ENCODE results near the gene SRRM5.
A peak's percentile ranks its signal among the peaks of the same experiment; 100 is the strongest.

The SRRM5 gene

DNA sequence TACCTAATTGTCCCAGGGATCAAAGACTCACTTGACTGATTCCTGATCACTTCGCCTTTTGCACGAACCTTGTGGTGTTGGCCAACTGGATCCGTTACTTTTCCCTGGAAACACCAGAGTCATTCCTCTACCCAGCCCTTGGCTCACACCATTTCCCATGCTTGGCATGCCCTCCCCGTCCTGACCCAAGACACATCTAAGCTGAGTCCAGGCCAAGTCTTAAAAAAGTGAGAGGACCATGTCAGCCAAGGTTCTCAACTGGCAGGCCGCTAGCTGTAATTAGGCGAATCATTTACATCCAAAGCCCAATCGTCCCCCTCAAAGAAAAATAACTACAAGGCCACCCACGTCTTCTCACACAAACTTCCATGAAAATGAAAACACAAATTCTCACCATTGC, 46.6 kb downstream of the SRRM5 start:
- no peak overlapping the region for H3K27ac ChIP-seq
- TF ChIP-seq, protein P1, sequence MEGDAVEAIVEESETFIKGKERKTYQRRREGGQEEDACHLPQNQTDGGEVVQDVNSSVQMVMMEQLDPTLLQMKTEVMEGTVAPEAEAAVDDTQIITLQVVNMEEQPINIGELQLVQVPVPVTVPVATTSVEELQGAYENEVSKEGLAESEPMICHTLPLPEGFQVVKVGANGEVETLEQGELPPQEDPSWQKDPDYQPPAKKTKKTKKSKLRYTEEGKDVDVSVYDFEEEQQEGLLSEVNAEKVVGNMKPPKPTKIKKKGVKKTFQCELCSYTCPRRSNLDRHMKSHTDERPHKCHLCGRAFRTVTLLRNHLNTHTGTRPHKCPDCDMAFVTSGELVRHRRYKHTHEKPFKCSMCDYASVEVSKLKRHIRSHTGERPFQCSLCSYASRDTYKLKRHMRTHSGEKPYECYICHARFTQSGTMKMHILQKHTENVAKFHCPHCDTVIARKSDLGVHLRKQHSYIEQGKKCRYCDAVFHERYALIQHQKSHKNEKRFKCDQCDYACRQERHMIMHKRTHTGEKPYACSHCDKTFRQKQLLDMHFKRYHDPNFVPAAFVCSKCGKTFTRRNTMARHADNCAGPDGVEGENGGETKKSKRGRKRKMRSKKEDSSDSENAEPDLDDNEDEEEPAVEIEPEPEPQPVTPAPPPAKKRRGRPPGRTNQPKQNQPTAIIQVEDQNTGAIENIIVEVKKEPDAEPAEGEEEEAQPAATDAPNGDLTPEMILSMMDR (conservative IDR thresholded peaks at IDR 0.05), result no peak

DNA sequence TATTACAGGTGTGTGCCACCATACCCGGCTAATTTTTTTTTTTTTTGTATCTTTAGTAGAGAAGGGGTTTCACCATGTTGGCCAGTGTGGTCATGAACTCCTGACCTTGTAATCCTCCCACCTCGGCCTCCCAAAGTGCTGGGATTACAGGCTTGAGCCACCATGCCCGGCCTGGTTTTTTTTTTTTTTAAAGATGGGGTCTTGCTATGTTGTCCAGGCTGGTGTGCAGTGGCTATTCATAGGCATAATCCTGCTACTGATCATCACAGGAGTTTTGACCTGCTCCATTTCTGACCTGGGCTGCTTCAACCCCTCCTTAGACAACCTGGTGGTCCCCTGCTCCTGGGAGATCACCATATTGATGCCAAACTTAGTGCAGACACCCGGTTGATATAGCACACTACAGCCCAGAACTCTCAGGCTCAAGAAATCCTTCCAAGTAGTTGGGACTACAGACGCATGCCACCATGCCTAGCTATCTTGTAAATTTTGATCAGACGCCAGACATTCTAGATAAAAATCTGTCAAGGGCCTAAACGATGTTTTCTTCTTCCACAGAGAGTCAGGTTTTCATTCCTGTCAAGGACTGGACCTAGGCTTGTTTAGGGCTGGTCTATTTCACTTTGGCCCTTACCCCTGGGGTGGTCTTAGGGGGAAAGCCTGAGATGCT, 48.5 kb downstream of the SRRM5 start:
- no peak overlapping the region for H3K27ac ChIP-seq
- TF ChIP-seq, protein P1 (conservative IDR thresholded peaks at IDR 0.05), result no peak

DNA sequence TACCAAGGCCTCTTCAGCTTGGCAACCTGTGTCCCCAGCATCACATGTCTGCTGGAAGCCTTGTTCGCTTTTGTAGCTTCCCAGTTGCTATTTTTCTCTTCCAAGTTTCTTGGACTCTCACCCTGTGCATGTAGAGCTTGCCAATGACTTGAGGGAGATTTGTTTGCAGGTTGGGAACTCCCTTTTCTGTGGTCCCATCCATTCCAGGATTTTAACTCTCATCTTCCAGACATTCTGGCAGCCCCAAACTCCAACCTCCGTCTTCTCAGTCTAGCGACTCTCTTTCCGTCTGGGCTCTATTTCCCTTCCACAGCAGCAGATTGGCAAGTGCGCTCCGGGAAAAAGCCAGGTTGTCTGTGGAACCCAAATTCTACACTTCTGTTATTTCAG, 49.1 kb downstream of the SRRM5 start:
- TF ChIP-seq, protein P1 (conservative IDR thresholded peaks at IDR 0.05), result no peak
- H3K27ac ChIP-seq, result no peak overlapping the region

DNA sequence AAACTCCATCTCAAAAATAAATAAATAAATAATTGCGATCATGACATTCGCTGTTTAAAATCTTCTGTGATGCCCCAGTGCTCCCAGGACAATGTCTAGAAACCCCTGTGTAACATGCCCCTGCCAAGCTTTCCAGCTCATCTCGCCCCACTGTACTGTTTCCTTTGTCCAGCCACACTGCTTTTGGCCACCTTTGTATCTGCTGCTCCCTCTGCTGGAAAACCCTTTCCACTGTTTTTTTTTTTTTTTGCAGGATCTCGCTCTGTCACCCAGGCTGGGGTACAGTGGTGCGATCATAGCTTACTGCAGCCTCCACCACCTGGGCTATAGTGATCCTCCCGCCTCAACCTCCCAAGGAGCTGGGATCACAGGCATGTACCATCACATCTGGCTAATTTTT, 50.6 kb downstream of the SRRM5 start:
- no peak overlapping the region for H3K27ac ChIP-seq
- TF ChIP-seq, protein P1 (conservative IDR thresholded peaks at IDR 0.05), result peak; percentile 60

DNA sequence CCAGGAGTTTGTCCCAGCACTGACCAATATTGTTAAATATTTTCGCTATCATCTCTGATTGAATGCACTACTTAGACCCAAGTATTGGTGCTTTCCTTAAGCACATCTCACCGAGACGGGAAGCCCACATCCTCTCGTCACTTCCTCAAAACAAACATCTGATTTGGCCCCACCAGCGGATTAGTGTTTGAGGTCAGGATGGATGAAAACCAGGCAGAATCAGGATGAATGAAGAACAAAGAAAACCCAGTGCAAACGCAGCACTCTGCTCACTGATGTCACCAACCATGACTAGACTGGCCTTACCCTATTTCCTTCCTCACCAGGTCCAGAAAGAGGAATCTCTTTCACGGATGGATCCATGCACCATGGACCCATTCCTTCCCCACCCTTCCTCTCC, 52.1 kb downstream of the SRRM5 start:
- TF ChIP-seq, protein P1 (conservative IDR thresholded peaks at IDR 0.05), result no peak
- no peak overlapping the region for H3K27ac ChIP-seq

Data from VCaP (cell line).